K562 (cell line): Measurements from ENCODE around the gene DPM2. TPM values are rescaled to one million over a fixed set of nuclear protein-coding genes. Genes with fewer than 3 reads are reported as not detected.

Experiments used
- ATAC-seq: fragments of 200-7000 bp; cut with Tn5 transposase; 3 replicates; pipeline ENCODE4 v1.9.1; 2020; ENCODE audit warnings: moderate library complexity
- BruUV-seq: library from RNA; stranded (reverse); fragments of 400-500 nt; replicated peaks from 2 replicates; lab custom pipeline; 2021; lab: Mats Ljungman, UMichigan
- CTCF ChIA-PET: fragments of 300-600 bp; formaldehyde crosslinking; extraction: SDS; loops from one replicate; lab custom pipeline; 2021; ENCODE audit warnings: low intra/inter-chr PET ratio; lab: Yijun Ruan, JAX
- POLR2A ChIA-PET: fragments of 300-600, 350-650 bp; sonication (Branson Sonifier 250); formaldehyde crosslinking; extraction: SDS; loops from one replicate; lab custom pipeline; 2021; ENCODE audit warnings: antibody characterized with exemption, inconsistent platforms; lab: Yijun Ruan, JAX
- DNase-seq, 4 experiments: peaks; one replicate each; pipeline versions ENCODE4 v3.0.0 to v3.0.0-alpha.2; 2011 to 2018; ENCODE audit warnings: low spot score in 3 of 4, mixed read lengths in 3 of 4; ENCODE audit errors: extremely low read depth in 1 of 4
- FAIRE-seq: peaks from 2 replicates; lab custom pipeline; 2011; peaks lifted over from hg19 to GRCh38; lab: Jason Lieb, UNC
- H2AFZ ChIP-seq: 2 replicates; pipeline ENCODE4 v1.6.0; 2011; ENCODE audit warnings: low read depth, low read length, control low read depth, inconsistent platforms
- H3K27ac ChIP-seq: fragments of 200-600 bp; 3 replicates; pipeline ENCODE4 v1.8.0; 2011; ENCODE audit warnings: low read depth, mild to moderate bottlenecking, control low read depth, inconsistent platforms, low read length, moderate library complexity, mixed read lengths; ENCODE audit errors: extremely low read depth
- H3K27me3 ChIP-seq, 2 experiments: fragments of 300-600 bp in 1 of 2; 2 replicates in 1 of 2; 3 replicates in 1 of 2; pipeline versions ENCODE4 v1.6.0 to v1.8.0; 2011; ENCODE audit warnings: inconsistent platforms in 2 of 2, low read length in 2 of 2, mild to moderate bottlenecking in 1 of 2, mixed read lengths in 1 of 2, moderate library complexity in 1 of 2; ENCODE audit not compliant: control insufficient read depth in 2 of 2, insufficient read depth in 2 of 2
- H3K36me3 ChIP-seq: fragments of 300-600 bp; 3 replicates; pipeline ENCODE4 v1.8.0; 2011; ENCODE audit warnings: mild to moderate bottlenecking, low read length, inconsistent platforms; ENCODE audit not compliant: control insufficient read depth, insufficient read depth
- H3K4me1 ChIP-seq, 2 experiments: fragments of 200-600 bp in 1 of 2; replicated peaks in 1 of 2; 2 replicates in 1 of 2; 3 replicates in 1 of 2; pipeline versions ENCODE4 v1.5.1 to v1.8.0; 2011; ENCODE audit warnings: inconsistent platforms in 2 of 2, low read length in 2 of 2, mild to moderate bottlenecking in 1 of 2, mixed read lengths in 1 of 2, moderate library complexity in 1 of 2; ENCODE audit not compliant: control insufficient read depth in 2 of 2, insufficient read depth in 2 of 2
- H3K4me2 ChIP-seq: 2 replicates; pipeline ENCODE4 v1.6.1; 2011; ENCODE audit warnings: low read length, control low read depth, inconsistent platforms, mixed read lengths; ENCODE audit not compliant: insufficient read depth
- H3K4me3 ChIP-seq: fragments of 200-600 bp; sonication (generic), shearing (Covaris generic); 2 replicates; pipeline ENCODE4 v1.5.1; 2016; ENCODE audit warnings: control low read depth, inconsistent platforms
- H3K79me2 ChIP-seq: fragments of 200-600 bp; 3 replicates; pipeline ENCODE4 v1.8.0; 2011; ENCODE audit warnings: low read length, inconsistent platforms; ENCODE audit not compliant: control insufficient read depth, insufficient read depth
- H3K9ac ChIP-seq, 2 experiments: 2 replicates each; pipeline versions ENCODE4 v1.6.0 to v1.6.1; 2011; ENCODE audit warnings: low read depth in 2 of 2, low read length in 2 of 2, control low read depth in 1 of 2, inconsistent platforms in 1 of 2, mild to moderate bottlenecking in 1 of 2, mixed read lengths in 1 of 2; ENCODE audit not compliant: insufficient read depth in 1 of 2
- H3K9me1 ChIP-seq: one replicate; pipeline ENCODE4 v1.6.0; 2011; ENCODE audit warnings: inconsistent platforms, mild to moderate bottlenecking, low read length, moderate library complexity; ENCODE audit not compliant: control insufficient read depth, insufficient read depth
- H3K9me3 ChIP-seq: replicated peaks from 2 replicates; pipeline ENCODE4 v1.5.1; 2011; ENCODE audit warnings: low read depth, low read length, inconsistent platforms; ENCODE audit not compliant: control insufficient read depth, insufficient read depth
- H4K20me1 ChIP-seq: replicated peaks from 2 replicates; pipeline ENCODE4 v1.6.1; 2011; ENCODE audit warnings: low read length, inconsistent platforms, mixed read lengths; ENCODE audit not compliant: control insufficient read depth, insufficient read depth
- CBX5 ChIP-seq: IDR thresholded peaks from 2 replicates; pipeline ENCODE4 v1.6.1; 2014; ENCODE audit warnings: low read depth, borderline replicate concordance
- HLTF ChIP-seq: fragments of 450-650 bp; IDR thresholded peaks from 2 replicates; pipeline ENCODE4 v1.6.1; 2016
- HNRNPK ChIP-seq: fragments of 200-400 bp; formaldehyde crosslinking; IDR thresholded peaks from one replicate; pipeline ENCODE4 v1.6.1; 2018; ENCODE audit warnings: mild to moderate bottlenecking, low read depth, low read length; ENCODE audit not compliant: poor library complexity, severe bottlenecking
- HOXB6 ChIP-seq: fragments of 250-450 bp; sonication (Bioruptor Pico); IDR thresholded peaks from 2 replicates; pipeline ENCODE4 v1.5.1; 2022; ENCODE audit warnings: mild to moderate bottlenecking, borderline replicate concordance
- RBM22 ChIP-seq: fragments of 200-400 bp; formaldehyde crosslinking; IDR thresholded peaks from 2 replicates; pipeline ENCODE4 v1.6.1; 2018; ENCODE audit warnings: low read length, low read depth; ENCODE audit not compliant: poor library complexity, severe bottlenecking
- SOX6 ChIP-seq: fragments of 450-650 bp; IDR thresholded peaks from 2 replicates; pipeline ENCODE4 v1.6.1; 2014; ENCODE audit warnings: mild to moderate bottlenecking
- WGBS: fragments of 100-300 bp; shearing (Covaris generic); methylation state at CpG from one replicate; pipeline ENCODE4 v1.1.6; 2016; ENCODE audit warnings: low coverage, mixed read lengths; ENCODE audit not compliant: insufficient coverage; ENCODE audit errors: missing lambda C conversion rate; 5-methylcytosine and 5-hydroxymethylcytosine counted together
- in situ Hi-C: fragments of 300-500 bp; cut with MboI; formaldehyde crosslinking; loops from 4 replicates; pipeline ENCODE4 v1.15.0; 2018; ENCODE audit warnings: inconsistent platforms, mixed read lengths
- intact Hi-C: fragments of 100-400 bp; cut with micrococcal nuclease; formaldehyde crosslinking; loops from 2 replicates; pipeline ENCODE4 v1.14.2; 2022
- polyA plus RNA-seq, 8 experiments: library from polyadenylated mRNA; depleted of rRNA in 4 of 8; stranded (reverse) in 5 of 8; unstranded in 3 of 8; fragments of >200 nt; fragmentation: Nextera tagmentation in 2 of 8; fragmentation: Illumina TruSeq in 1 of 8; extraction: Ambion mirVana in 2 of 8; extraction: Trizol in 1 of 8; gene quantifications; 2 replicates each; pipeline versions ENCODE4 v1.2.1 to v1.2.3, GENCODE V29; 2011 to 2014; ENCODE audit warnings: inconsistent platforms in 1 of 8, missing spikeins in 1 of 8
- total RNA-seq, 7 experiments: library from RNA; depleted of rRNA in 6 of 7; stranded (reverse); fragments of >200 nt in 6 of 7; fragmentation: Illumina TruSeq in 2 of 7; extraction: Trizol in 2 of 7; gene quantifications; 2 replicates each; pipeline versions ENCODE4 v1.2.1 to v1.2.3, GENCODE V29; 2011 to 2021; ENCODE audit warnings: low replicate concordance in 1 of 7
- TF ChIP-seq, protein P1 (sequence below): sonication (generic); formaldehyde crosslinking; IDR thresholded peaks from 2 replicates; pipeline ENCODE4 v1.8.0; 2022; ENCODE audit warnings: missing genetic modification reagents, mild to moderate bottlenecking, moderate library complexity, borderline replicate concordance
- TF ChIP-seq, protein P2 (sequence below): fragments of 450-650 bp; IDR thresholded peaks from 2 replicates; pipeline ENCODE4 v1.6.1; 2018; ENCODE audit not compliant: partially characterized antibody

DPM2 gene
- total and polyA plus RNA-seq, 9 of the 15 experiments (the other 6 are each of a cell fraction or from before 2014, with no cell fraction given) = 43.5 to 126 (median 71.1) TPM

- H3K36me3 ChIP-seq = peaks cover 16% of the 10 kb centered on the region; the same call in 2 of the 3 replicates
- H3K4me1 ChIP-seq = peaks cover 6 to 48% of the 10 kb centered on the region in 2 experiments; a peak in 4 of 5 replicates
These were observed 10.4 kb upstream of the DPM2 start for GRCh38 chr9:127947841-127948710.

More at GRCh38 chr9:127947841-127948710, 10.4 kb upstream of the DPM2 start:
- in situ Hi-C loops = no loop called here
- ATAC-seq (no peak), FAIRE-seq (no peak), DNase-seq (no peak)
- Histone ChIP-seq H3K9me1 (peaks cover 6% of the 10 kb centered on the region), H3K9ac (peak overlapping the region in 1 of 2 experiments; percentile 65; a peak in 2 of 4 replicates), H3K4me2 (no peak overlapping the region), H4K20me1 (0 out of 2 replicates have a peak, but pooled peaks cover 5% of the 10 kb centered on the region), H3K9me3 (no peaks in the 10 kb centered on the region), H3K27ac (no peak overlapping the region), H3K27me3 (no peaks in the 10 kb centered on the region), H3K4me3 (no peak overlapping the region), H2AFZ (no peak overlapping the region), H3K79me2 (no peaks in the 10 kb centered on the region)
- intact Hi-C loops = no loop called here
- TF ChIP-seq HNRNPK (no peak), HOXB6 (CRISPR knock-in tag) (no peak), SOX6 (no peak), RBM22 (peak; percentile 50), HLTF (no peak), CBX5 (no peak)
- TF ChIP-seq, protein P1, sequence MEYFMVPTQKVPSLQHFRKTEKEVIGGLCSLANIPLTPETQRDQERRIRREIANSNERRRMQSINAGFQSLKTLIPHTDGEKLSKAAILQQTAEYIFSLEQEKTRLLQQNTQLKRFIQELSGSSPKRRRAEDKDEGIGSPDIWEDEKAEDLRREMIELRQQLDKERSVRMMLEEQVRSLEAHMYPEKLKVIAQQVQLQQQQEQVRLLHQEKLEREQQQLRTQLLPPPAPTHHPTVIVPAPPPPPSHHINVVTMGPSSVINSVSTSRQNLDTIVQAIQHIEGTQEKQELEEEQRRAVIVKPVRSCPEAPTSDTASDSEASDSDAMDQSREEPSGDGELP (CRISPR knock-in tag) = peak; percentile 14; the same call in 1 of the 2 replicates
- TF ChIP-seq, protein P2, sequence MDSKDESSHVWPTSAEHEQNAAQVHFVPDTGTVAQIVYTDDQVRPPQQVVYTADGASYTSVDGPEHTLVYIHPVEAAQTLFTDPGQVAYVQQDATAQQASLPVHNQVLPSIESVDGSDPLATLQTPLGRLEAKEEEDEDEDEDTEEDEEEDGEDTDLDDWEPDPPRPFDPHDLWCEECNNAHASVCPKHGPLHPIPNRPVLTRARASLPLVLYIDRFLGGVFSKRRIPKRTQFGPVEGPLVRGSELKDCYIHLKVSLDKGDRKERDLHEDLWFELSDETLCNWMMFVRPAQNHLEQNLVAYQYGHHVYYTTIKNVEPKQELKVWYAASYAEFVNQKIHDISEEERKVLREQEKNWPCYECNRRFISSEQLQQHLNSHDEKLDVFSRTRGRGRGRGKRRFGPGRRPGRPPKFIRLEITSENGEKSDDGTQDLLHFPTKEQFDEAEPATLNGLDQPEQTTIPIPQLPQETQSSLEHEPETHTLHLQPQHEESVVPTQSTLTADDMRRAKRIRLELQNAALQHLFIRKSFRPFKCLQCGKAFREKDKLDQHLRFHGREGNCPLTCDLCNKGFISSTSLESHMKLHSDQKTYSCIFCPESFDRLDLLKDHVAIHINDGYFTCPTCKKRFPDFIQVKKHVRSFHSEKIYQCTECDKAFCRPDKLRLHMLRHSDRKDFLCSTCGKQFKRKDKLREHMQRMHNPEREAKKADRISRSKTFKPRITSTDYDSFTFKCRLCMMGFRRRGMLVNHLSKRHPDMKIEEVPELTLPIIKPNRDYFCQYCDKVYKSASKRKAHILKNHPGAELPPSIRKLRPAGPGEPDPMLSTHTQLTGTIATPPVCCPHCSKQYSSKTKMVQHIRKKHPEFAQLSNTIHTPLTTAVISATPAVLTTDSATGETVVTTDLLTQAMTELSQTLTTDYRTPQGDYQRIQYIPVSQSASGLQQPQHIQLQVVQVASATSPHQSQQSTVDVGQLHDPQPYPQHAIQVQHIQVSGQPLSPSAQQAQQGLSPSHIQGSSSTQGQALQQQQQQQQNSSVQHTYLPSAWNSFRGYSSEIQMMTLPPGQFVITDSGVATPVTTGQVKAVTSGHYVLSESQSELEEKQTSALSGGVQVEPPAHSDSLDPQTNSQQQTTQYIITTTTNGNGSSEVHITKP = peak; percentile 71
- CTCF ChIA-PET = no interaction called here
- POLR2A ChIA-PET = interaction anchor here (0.5 to 0.7 kb wide), 4 partner anchors 24 to 173 kb away, joined by 3 read pairs; no protein-coding TSS in a partner anchor
- WGBS = 80% methylated on average over 16 of the region's 17 CpGs
- BruUV-seq = no TSS peak
